Liver (tissue), 9 donors: Measurements from ENCODE around the gene RDH12. TPM values are rescaled to one million over a fixed set of nuclear protein-coding genes. Genes with fewer than 3 reads are reported as not detected.
A peak's percentile ranks its signal among the peaks of the same experiment; 100 is the strongest.

ENCODE experiments used
- DNase-seq: peaks from one replicate; pipeline ENCODE4 v3.0.0-alpha.2; 2017; ENCODE audit warnings: low spot score
- H3K27ac ChIP-seq, 2 donors: one replicate each; pipeline ENCODE4 v1.7.0; 2013; ENCODE audit warnings: inconsistent platforms in 2 of 2, low read length in 2 of 2, control low read depth in 1 of 2, low read depth in 1 of 2, mild to moderate bottlenecking in 1 of 2
- H3K27me3 ChIP-seq, 4 donors: one replicate each; pipeline versions ENCODE4 v1.6.1 to v1.7.0; 2013; ENCODE audit warnings: low read length in 3 of 4, inconsistent platforms in 1 of 4, mild to moderate bottlenecking in 1 of 4, moderate library complexity in 1 of 4; ENCODE audit not compliant: control insufficient read depth in 4 of 4, insufficient read depth in 4 of 4
- H3K36me3 ChIP-seq, 4 donors: one replicate each; pipeline versions ENCODE4 v1.6.1 to v1.7.0; 2013; ENCODE audit warnings: low read length in 3 of 4, mild to moderate bottlenecking in 3 of 4, low read depth in 1 of 4, moderate library complexity in 1 of 4; ENCODE audit not compliant: control insufficient read depth in 4 of 4, insufficient read depth in 3 of 4
- H3K4me1 ChIP-seq, 4 donors: one replicate each; pipeline versions ENCODE4 v1.6.1 to v1.7.0; 2013; ENCODE audit warnings: low read length in 3 of 4, mild to moderate bottlenecking in 3 of 4, moderate library complexity in 1 of 4; ENCODE audit not compliant: control insufficient read depth in 4 of 4, insufficient read depth in 4 of 4
- H3K4me3 ChIP-seq, 3 donors: one replicate each; pipeline versions ENCODE4 v1.6.1 to v1.7.0; 2013; ENCODE audit warnings: low read length in 3 of 3, control low read depth in 1 of 3, low read depth in 1 of 3, mild to moderate bottlenecking in 1 of 3
- H3K9ac ChIP-seq, 2 donors: one replicate each; pipeline ENCODE4 v1.7.0; 2013; ENCODE audit warnings: low read length in 2 of 2, mild to moderate bottlenecking in 2 of 2, moderate library complexity in 2 of 2, control low read depth in 1 of 2, low read depth in 1 of 2
- H3K9me3 ChIP-seq, 4 donors: one replicate each; pipeline versions ENCODE4 v1.6.1 to v1.7.0; 2013; ENCODE audit warnings: low read length in 3 of 4; ENCODE audit not compliant: control insufficient read depth in 4 of 4
- ATF3 ChIP-seq: IDR thresholded peaks from 2 replicates; pipeline ENCODE4 v1.6.1; 2016; ENCODE audit warnings: antibody characterized with exemption
- EGR1 ChIP-seq, 2 donors: IDR thresholded peaks; 2 replicates each; pipeline ENCODE4 v1.6.1; 2016 to 2018; ENCODE audit warnings: antibody characterized with exemption in 2 of 2, low read depth in 2 of 2
- FOXA1 ChIP-seq: IDR thresholded peaks from 2 replicates; pipeline ENCODE4 v1.6.1; 2016; ENCODE audit warnings: antibody characterized with exemption
- FOXA2 ChIP-seq: IDR thresholded peaks from 2 replicates; pipeline ENCODE4 v1.6.1; 2016; ENCODE audit warnings: antibody characterized with exemption
- GABPA ChIP-seq, 2 donors: IDR thresholded peaks in 1 of 2; conservative IDR thresholded peaks in 1 of 2; 2 replicates each; pipeline ENCODE4 v1.6.1; 2016; ENCODE audit warnings: antibody characterized with exemption in 2 of 2, mild to moderate bottlenecking in 1 of 2, moderate library complexity in 1 of 2
- HNF4A ChIP-seq, 2 donors: conservative IDR thresholded peaks; 2 replicates each; pipeline ENCODE4 v1.6.1; 2016; ENCODE audit warnings: antibody characterized with exemption in 2 of 2, mild to moderate bottlenecking in 2 of 2
- HNF4G ChIP-seq: IDR thresholded peaks from 2 replicates; pipeline ENCODE4 v1.6.1; 2016; ENCODE audit warnings: antibody characterized with exemption
- RAD21 ChIP-seq, 2 donors: IDR thresholded peaks; 2 replicates each; pipeline ENCODE4 v1.6.1; 2016; ENCODE audit warnings: antibody characterized with exemption in 2 of 2, mild to moderate bottlenecking in 2 of 2
- REST ChIP-seq: IDR thresholded peaks from 2 replicates; pipeline ENCODE4 v1.6.1; 2016; ENCODE audit warnings: antibody characterized with exemption, mild to moderate bottlenecking
- RXRA ChIP-seq, 2 donors: IDR thresholded peaks; 2 replicates each; pipeline ENCODE4 v1.6.1; 2017 to 2018; ENCODE audit warnings: antibody characterized with exemption in 2 of 2, mild to moderate bottlenecking in 1 of 2
- YY1 ChIP-seq: IDR thresholded peaks from 2 replicates; pipeline ENCODE4 v1.6.1; 2016; ENCODE audit warnings: antibody characterized with exemption, mild to moderate bottlenecking
- ZBTB33 ChIP-seq: IDR thresholded peaks from 2 replicates; pipeline ENCODE4 v1.6.1; 2016; ENCODE audit warnings: antibody characterized with exemption
- WGBS: extraction: QIAGEN DNeasy Blood & Tissue Kit; methylation state at CpG from one replicate; pipeline ENCODE4 v1.1.7; 2013; 5-methylcytosine and 5-hydroxymethylcytosine counted together
- polyA plus RNA-seq, 2 donors: library from polyadenylated mRNA; stranded (reverse) in 1 of 2; unstranded in 1 of 2; fragments of 200-250 nt in 1 of 2; fragments of >200 nt in 1 of 2; fragmentation: Nextera tagmentation in 1 of 2; extraction: Ambion mirVana in 1 of 2; gene quantifications; one replicate each; pipeline versions ENCODE4 v1.2.1 to v1.2.3, GENCODE V29; 2013 to 2015
- total RNA-seq, 2 donors: library from RNA; depleted of rRNA; stranded (reverse); fragments of >200 nt; gene quantifications; one replicate each; pipeline ENCODE4 v1.2.3, GENCODE V29; 2014
- TF ChIP-seq, protein P1 (sequence below): fragments of 150-350 bp; IDR thresholded peaks from 2 replicates; pipeline ENCODE4 v1.5.1; 2017; ENCODE audit warnings: improper control_type of control experiment, low read depth, low read length; ENCODE audit not compliant: missing input control
- TF ChIP-seq, protein P2 (sequence below): IDR thresholded peaks from 2 replicates; pipeline ENCODE4 v1.6.1; 2016; ENCODE audit warnings: antibody characterized with exemption
- donor health status: healthy.
- donor health status: healthy.
- donor health status: healthy.
- donor health status: healthy.
- donor health status: healthy.

Gene RDH12
- total and polyA plus RNA-seq, 4 donors: 0.09 to 3.4 (median 0.91) TPM

- Histone ChIP-seq H3K4me3 (no peak overlapping the region), H3K27me3 (no peaks in the 10 kb centered on the region), H3K36me3 (no peaks in the 10 kb centered on the region), H3K9me3 (no peaks in the 10 kb centered on the region), H3K27ac (peak overlapping the region in 1 of 2 donors; percentile 78), H3K4me1 (peaks cover 2 to 15% (median 10%) of the 10 kb centered on the region in 4 donors), H3K9ac (peak overlapping the region in 1 of 2 donors; percentile 28)
- DNase-seq: no peak
- TF ChIP-seq FOXA2 (no peak), ZBTB33 (no peak), EGR1 (IDR thresholded peaks at IDR 0.05; ENCODE audit: low read depth in 2 of 2) (no peak), GABPA (IDR thresholded peaks at IDR 0.05 in 1 of 2, conservative IDR thresholded peaks at IDR 0.05 in 1 of 2) (no peak), REST (no peak)
- TF ChIP-seq, protein P1, sequence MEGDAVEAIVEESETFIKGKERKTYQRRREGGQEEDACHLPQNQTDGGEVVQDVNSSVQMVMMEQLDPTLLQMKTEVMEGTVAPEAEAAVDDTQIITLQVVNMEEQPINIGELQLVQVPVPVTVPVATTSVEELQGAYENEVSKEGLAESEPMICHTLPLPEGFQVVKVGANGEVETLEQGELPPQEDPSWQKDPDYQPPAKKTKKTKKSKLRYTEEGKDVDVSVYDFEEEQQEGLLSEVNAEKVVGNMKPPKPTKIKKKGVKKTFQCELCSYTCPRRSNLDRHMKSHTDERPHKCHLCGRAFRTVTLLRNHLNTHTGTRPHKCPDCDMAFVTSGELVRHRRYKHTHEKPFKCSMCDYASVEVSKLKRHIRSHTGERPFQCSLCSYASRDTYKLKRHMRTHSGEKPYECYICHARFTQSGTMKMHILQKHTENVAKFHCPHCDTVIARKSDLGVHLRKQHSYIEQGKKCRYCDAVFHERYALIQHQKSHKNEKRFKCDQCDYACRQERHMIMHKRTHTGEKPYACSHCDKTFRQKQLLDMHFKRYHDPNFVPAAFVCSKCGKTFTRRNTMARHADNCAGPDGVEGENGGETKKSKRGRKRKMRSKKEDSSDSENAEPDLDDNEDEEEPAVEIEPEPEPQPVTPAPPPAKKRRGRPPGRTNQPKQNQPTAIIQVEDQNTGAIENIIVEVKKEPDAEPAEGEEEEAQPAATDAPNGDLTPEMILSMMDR: no peak
Observed at GRCh38 chr14:67728258-67728657, 26.6 kb downstream of the RDH12 start.

DNA sequence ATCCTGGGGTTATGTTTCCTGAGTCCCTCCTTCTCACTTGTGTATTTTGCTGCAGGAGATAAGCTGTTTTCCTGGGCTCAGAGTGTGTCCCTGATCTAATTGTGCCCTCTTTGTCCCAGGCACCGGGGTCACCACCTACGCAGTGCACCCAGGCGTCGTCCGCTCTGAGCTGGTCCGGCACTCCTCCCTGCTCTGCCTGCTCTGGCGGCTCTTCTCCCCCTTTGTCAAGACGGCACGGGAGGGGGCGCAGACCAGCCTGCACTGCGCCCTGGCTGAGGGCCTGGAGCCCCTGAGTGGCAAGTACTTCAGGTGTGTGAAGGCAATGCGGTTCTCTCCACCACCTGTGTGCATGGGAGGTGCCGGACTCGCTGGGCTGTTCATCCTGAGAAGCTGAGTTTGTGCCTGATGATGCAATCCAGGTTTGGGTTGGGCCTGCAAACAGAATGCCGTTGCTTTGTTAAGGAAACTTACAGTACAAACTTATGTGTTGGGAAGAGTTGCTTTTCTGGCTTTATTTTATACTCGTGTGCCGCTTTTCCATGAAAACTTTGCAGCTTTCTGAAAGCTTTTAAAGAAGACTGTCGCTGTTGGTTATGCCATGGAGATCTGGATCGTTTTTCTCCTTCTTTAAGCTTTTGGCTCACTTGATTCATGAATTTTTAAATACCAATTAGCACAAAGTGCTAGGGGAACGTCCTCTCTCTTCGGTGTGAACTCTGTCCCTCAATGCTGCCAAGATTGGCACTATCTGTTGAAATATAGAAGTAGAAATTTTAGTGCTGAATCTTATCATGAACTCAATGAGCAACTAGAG is 27.6 kb downstream of the RDH12 start:
- Histone ChIP-seq H3K27ac (peak overlapping the region; percentile 71 to 78), H3K27me3 (no peaks in the 10 kb centered on the region), H3K9me3 (no peaks in the 10 kb centered on the region), H3K4me3 (peak overlapping the region; percentile 47 to 63 (median 51)), H3K9ac (peak overlapping the region in 1 of 2 donors; percentile 73), H3K4me1 (peaks cover 2 to 15% (median 10%) of the 10 kb centered on the region in 4 donors), H3K36me3 (no peaks in the 10 kb centered on the region)
- 25% methylated on average over 21 of the region's 21 CpGs for WGBS
- TF ChIP-seq, protein P2, sequence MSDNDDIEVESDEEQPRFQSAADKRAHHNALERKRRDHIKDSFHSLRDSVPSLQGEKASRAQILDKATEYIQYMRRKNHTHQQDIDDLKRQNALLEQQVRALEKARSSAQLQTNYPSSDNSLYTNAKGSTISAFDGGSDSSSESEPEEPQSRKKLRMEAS: peak; percentile 45
- TF ChIP-seq RAD21 (IDR thresholded peaks at IDR 0.05) (peak in 1 of 2 donors; percentile 2), HNF4A (conservative IDR thresholded peaks at IDR 0.05) (peak in 1 of 2 donors; percentile 74), GABPA (IDR thresholded peaks at IDR 0.05 in 1 of 2, conservative IDR thresholded peaks at IDR 0.05 in 1 of 2) (no peak), RXRA (IDR thresholded peaks at IDR 0.05) (peak; percentile 25 to 83), YY1 (peak; percentile 58), ATF3 (peak; percentile 92), FOXA2 (peak; percentile 22), EGR1 (IDR thresholded peaks at IDR 0.05; ENCODE audit: low read depth in 2 of 2) (peak in 1 of 2 donors; percentile 90), ZBTB33 (peak; percentile 36), FOXA1 (peak; percentile 38), HNF4G (no peak)
- TF ChIP-seq, protein P1: no peak
- peak; percentile 37 for DNase-seq
